B cell (primary cell): Measurements from ENCODE around the gene POU3F3. TPM values are rescaled to one million over a fixed set of nuclear protein-coding genes. Genes with fewer than 3 reads are reported as not detected.

Experiments
- ATAC-seq: fragments of 200-7000 bp; cut with Tn5 transposase; one replicate; pipeline ENCODE4 v1.10.0; 2021; ENCODE audit warnings: low read depth, mild to moderate bottlenecking, moderate number of reproducible peaks, moderate library complexity
- CTCF ChIA-PET: fragments of 350-600 bp; sonication (Branson Sonifier 250); formaldehyde crosslinking; loops from one replicate; lab custom pipeline; 2021; ENCODE audit warnings: antibody characterized with exemption, inconsistent platforms; lab: Charles Lee
- POLR2A ChIA-PET: fragments of 350-600 bp; sonication (Branson Sonifier 250); formaldehyde crosslinking; loops from one replicate; lab custom pipeline; 2021; ENCODE audit warnings: antibody characterized with exemption; lab: Charles Lee
- DNase-seq: peaks from one replicate; pipeline ENCODE4 v3.0.0; 2013
- H2AFZ ChIP-seq: 2 replicates; pipeline ENCODE4 v1.6.1; 2012; ENCODE audit warnings: mild to moderate bottlenecking, low read depth, low read length; ENCODE audit not compliant: insufficient read depth, poor library complexity, severe bottlenecking
- H3K27ac ChIP-seq, 2 donors: 1 replicate in 1 of 2; 2 replicates in 1 of 2; pipeline ENCODE4 v1.5.1; 2012 to 2013; ENCODE audit warnings: low read length in 2 of 2, mild to moderate bottlenecking in 2 of 2, moderate library complexity in 1 of 2
- H3K27me3 ChIP-seq, 4 experiments: fragments of 200-600 bp in 1 of 4; sonication (generic) in 1 of 4; replicated peaks in 1 of 4; 1 replicate in 2 of 4; 2 replicates in 2 of 4; pipeline versions ENCODE4 v1.6.1 to v1.7.0; 2013 to 2016; ENCODE audit warnings: low read length in 3 of 4, mild to moderate bottlenecking in 2 of 4, mixed read lengths in 1 of 4, moderate library complexity in 1 of 4; ENCODE audit not compliant: insufficient read depth in 4 of 4, control insufficient read depth in 3 of 4; ENCODE audit errors: control extremely low read depth in 1 of 4
- H3K36me3 ChIP-seq, 2 experiments: replicated peaks in 1 of 2; 1 replicate in 1 of 2; 2 replicates in 1 of 2; pipeline versions ENCODE4 v1.6.1 to v1.7.1; 2013; ENCODE audit warnings: low read length in 1 of 2; ENCODE audit not compliant: insufficient read depth in 2 of 2, control insufficient read depth in 1 of 2; ENCODE audit errors: control extremely low read depth in 1 of 2, extremely low read depth in 1 of 2
- H3K4me1 ChIP-seq, 2 donors: fragments of 200-600 bp in 1 of 2; sonication (generic) in 1 of 2; 1 replicate in 1 of 2; 2 replicates in 1 of 2; pipeline versions ENCODE4 v1.5.1 to v1.6.1; 2013 to 2017; ENCODE audit warnings: low read length in 2 of 2; ENCODE audit not compliant: control insufficient read depth in 2 of 2, insufficient read depth in 2 of 2
- H3K4me2 ChIP-seq: replicated peaks from 2 replicates; pipeline ENCODE3; 2012; ENCODE audit warnings: mild to moderate bottlenecking, low read depth, low read length; ENCODE audit not compliant: poor library complexity, severe bottlenecking
- H3K4me3 ChIP-seq, 5 experiments: fragments of 200-600 bp in 1 of 5; sonication (generic) in 1 of 5; 1 replicate in 3 of 5; 2 replicates in 2 of 5; pipeline versions ENCODE4 v1.5.1 to v1.7.0; 2011 to 2016; ENCODE audit warnings: low read length in 4 of 5, mild to moderate bottlenecking in 4 of 5, low read depth in 2 of 5, control low read depth in 1 of 5, moderate library complexity in 1 of 5; ENCODE audit not compliant: insufficient read depth in 1 of 5; ENCODE audit errors: control extremely low read depth in 1 of 5, extremely low read depth in 1 of 5
- H3K79me2 ChIP-seq: fragments of 200-600 bp; sonication (generic); one replicate; pipeline ENCODE4 v1.6.0; 2016; ENCODE audit warnings: low read length; ENCODE audit not compliant: control insufficient read depth, insufficient read depth
- H3K9ac ChIP-seq: fragments of 200-600 bp; sonication (generic); 2 replicates; pipeline ENCODE4 v1.6.1; 2017; ENCODE audit warnings: mild to moderate bottlenecking, low read length, moderate library complexity
- H3K9me3 ChIP-seq, 3 donors: one replicate each; pipeline versions ENCODE4 v1.6.1 to v1.7.1; 2013; ENCODE audit warnings: low read length in 2 of 3; ENCODE audit not compliant: control insufficient read depth in 2 of 3, insufficient read depth in 1 of 3; ENCODE audit errors: control extremely low read depth in 1 of 3
- H4K20me1 ChIP-seq: 2 replicates; pipeline ENCODE4 v1.6.0; 2012; ENCODE audit warnings: mild to moderate bottlenecking, low read length; ENCODE audit not compliant: insufficient read depth, control insufficient read depth, poor library complexity, severe bottlenecking
- H3K27ac Mint-ChIP-seq: one replicate; pipeline ENCODE4 v1.8.0; 2021; ENCODE audit warnings: mixed read lengths
- H3K27me3 Mint-ChIP-seq: one replicate; pipeline ENCODE4 v1.8.0; 2021; ENCODE audit warnings: mixed read lengths
- H3K4me1 Mint-ChIP-seq: one replicate; pipeline ENCODE4 v1.8.0; 2021; ENCODE audit warnings: mixed read lengths
- H3K4me3 Mint-ChIP-seq: one replicate; pipeline ENCODE4 v1.8.0; 2021; ENCODE audit warnings: mixed read lengths
- H3K9me3 Mint-ChIP-seq: one replicate; pipeline ENCODE4 v1.8.0; 2022; ENCODE audit warnings: mixed read lengths; ENCODE audit not compliant: insufficient read depth
- EZH2 ChIP-seq: IDR thresholded peaks from 2 replicates; pipeline ENCODE4 v1.6.1; 2012; ENCODE audit warnings: borderline replicate concordance, low read depth, mild to moderate bottlenecking, moderate library complexity, low read length; ENCODE audit not compliant: insufficient read depth, poor library complexity, severe bottlenecking
- WGBS: methylation state at CpG from one replicate; pipeline ENCODE4 v1.1.5; 2013; ENCODE audit warnings: missing lambda C conversion rate; ENCODE audit not compliant: insufficient coverage; 5-methylcytosine and 5-hydroxymethylcytosine counted together
- intact Hi-C: fragments of 100-400 bp; cut with micrococcal nuclease; formaldehyde crosslinking; loops from one replicate; pipeline ENCODE4 v1.10.0; 2022
- polyA plus RNA-seq: library from polyadenylated mRNA; depleted of rRNA; stranded (reverse); fragments of >200 nt; gene quantifications from 2 replicates; pipeline ENCODE4 v1.2.3, GENCODE V29; 2012
- total RNA-seq, 2 donors: library from RNA; stranded (reverse); fragments of 120-200 nt in 1 of 2; gene quantifications; 1 replicate in 1 of 2; 2 replicates in 1 of 2; pipeline versions ENCODE4 v1.2.3 to v1.2.4, GENCODE V29; 2013 to 2022
- TF ChIP-seq, protein P1 (sequence below): fragments of 200-600 bp; IDR thresholded peaks from one replicate; pipeline ENCODE4 v1.8.0; 2022; ENCODE audit warnings: antibody characterized with exemption, mild to moderate bottlenecking

The POU3F3 gene
- total and polyA plus RNA-seq, 2 donors (not counting 1 experiment from before 2014, with no cell fraction given) = 0.03 to 0.12 TPM

DNA sequence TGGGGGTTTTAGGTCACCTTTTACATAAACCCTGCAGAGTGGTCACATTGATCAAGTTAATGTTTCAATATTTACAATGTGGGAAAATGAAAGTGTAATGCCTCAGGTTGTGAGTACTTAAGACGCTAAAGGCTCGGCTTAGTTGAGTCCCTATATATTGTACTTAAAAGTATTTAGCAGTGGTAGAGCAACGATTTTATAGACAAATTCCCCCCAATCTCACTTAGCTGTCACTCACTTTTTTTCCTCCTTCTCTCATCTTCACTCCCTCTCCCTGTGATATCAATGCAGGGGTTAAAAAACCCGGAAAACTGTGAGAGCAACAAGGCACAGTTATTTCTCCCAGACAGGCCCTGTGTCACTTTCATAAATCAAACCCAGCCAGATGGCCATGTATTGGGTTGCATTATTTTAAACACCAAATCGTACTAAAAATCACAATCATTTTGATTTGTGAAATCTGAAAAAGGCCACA lies 5.4 kb downstream of the POU3F3 start:
- Mint-ChIP-seq H3K4me1 (peaks cover 29% of the 10 kb centered on the region), H3K9me3 (peaks cover 2% of the 10 kb centered on the region), H3K27ac (peak overlapping the region; percentile 70), H3K27me3 (peaks cover 69% of the 10 kb centered on the region), H3K4me3 (no peak overlapping the region)
- no peak for TF ChIP-seq EZH2
- TF ChIP-seq, protein P1, sequence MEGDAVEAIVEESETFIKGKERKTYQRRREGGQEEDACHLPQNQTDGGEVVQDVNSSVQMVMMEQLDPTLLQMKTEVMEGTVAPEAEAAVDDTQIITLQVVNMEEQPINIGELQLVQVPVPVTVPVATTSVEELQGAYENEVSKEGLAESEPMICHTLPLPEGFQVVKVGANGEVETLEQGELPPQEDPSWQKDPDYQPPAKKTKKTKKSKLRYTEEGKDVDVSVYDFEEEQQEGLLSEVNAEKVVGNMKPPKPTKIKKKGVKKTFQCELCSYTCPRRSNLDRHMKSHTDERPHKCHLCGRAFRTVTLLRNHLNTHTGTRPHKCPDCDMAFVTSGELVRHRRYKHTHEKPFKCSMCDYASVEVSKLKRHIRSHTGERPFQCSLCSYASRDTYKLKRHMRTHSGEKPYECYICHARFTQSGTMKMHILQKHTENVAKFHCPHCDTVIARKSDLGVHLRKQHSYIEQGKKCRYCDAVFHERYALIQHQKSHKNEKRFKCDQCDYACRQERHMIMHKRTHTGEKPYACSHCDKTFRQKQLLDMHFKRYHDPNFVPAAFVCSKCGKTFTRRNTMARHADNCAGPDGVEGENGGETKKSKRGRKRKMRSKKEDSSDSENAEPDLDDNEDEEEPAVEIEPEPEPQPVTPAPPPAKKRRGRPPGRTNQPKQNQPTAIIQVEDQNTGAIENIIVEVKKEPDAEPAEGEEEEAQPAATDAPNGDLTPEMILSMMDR = no peak
- H3K27me3 ChIP-seq = peaks cover 5 to 82% (median 77%) of the 10 kb centered on the region in 4 experiments
- ChIA-PET POLR2A (no interaction called here), CTCF (interaction anchor here (2.3 kb wide), 1 partner anchor 10 kb away, joined by 13 read pairs; no protein-coding TSS in a partner anchor)
- H3K27ac ChIP-seq = no peak overlapping the region
- WGBS = no CpG with 5 or more reads among the region's 5 CpGs
- H3K4me1 ChIP-seq = peaks cover 39 to 57% of the 10 kb centered on the region in 2 donors
- no peak for ATAC-seq
- H3K4me3 ChIP-seq = no peak overlapping the region
- no peak overlapping the region for H2AFZ ChIP-seq
- H3K9ac ChIP-seq = no peak overlapping the region
- H3K36me3 ChIP-seq = no peaks in the 10 kb centered on the region
- no peaks in the 10 kb centered on the region for H3K79me2 ChIP-seq
- DNase-seq = peak; percentile 30
- no peaks in the 10 kb centered on the region for H4K20me1 ChIP-seq
- intact Hi-C loops = no loop called here
- no peak overlapping the region for H3K4me2 ChIP-seq
- peaks cover 15 to 47% (median 28%) of the 10 kb centered on the region in 3 donors for H3K9me3 ChIP-seq

DNA sequence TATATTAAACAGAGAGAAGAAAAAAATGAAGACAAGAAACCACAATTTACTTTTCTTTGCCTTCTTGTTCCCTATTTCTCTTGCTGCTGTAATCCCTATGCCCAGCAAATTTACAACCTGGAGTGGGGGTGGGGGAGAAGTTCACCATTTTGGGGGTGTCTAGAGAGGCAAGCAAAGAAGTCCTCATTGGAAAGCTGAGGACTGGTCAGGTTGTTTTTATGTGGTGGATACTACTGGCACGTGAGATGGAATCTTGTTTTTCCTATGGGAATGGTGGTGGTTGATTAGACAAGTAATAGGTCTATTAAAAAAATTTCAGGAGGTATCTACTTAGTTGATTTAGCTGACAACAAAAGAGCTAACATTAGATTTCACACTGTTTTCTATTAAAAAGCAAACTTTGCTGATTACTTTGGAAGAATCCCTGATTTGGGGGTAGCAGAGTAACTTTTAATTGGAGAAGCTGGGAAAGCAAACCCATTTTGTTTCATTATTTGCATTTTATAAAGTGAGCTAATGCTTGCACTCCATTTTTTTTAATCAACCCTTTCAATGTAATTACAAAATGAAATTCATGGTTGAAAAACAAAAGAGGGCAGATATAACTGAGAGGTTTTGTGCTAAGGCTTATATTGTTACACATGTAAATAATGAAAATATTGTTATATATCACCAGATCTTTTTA lies 6.0 kb downstream of the POU3F3 start:
- H3K9me3 Mint-ChIP-seq = peaks cover 2% of the 10 kb centered on the region
- Histone ChIP-seq H3K4me1 (peaks cover 33 to 52% of the 10 kb centered on the region in 2 donors), H3K9me3 (peaks cover 15 to 41% (median 24%) of the 10 kb centered on the region in 3 donors), H3K27me3 (peaks cover 5 to 82% (median 77%) of the 10 kb centered on the region in 4 experiments), H4K20me1 (no peaks in the 10 kb centered on the region), H3K27ac (no peak overlapping the region), H3K9ac (no peak overlapping the region), H3K4me2 (no peak overlapping the region), H3K36me3 (no peaks in the 10 kb centered on the region), H2AFZ (no peak overlapping the region), H3K4me3 (no peak overlapping the region), H3K79me2 (no peaks in the 10 kb centered on the region)
- peaks cover 69% of the 10 kb centered on the region for H3K27me3 Mint-ChIP-seq
- WGBS = 0% methylated on average over 1 of the region's 1 CpG
- H3K4me3 Mint-ChIP-seq = no peak overlapping the region
- H3K27ac Mint-ChIP-seq = no peak overlapping the region
- CTCF ChIA-PET = interaction anchor here (0.6 to 2.3 kb wide), 3 partner anchors 10 to 117 kb away, joined by 3 to 13 read pairs (median 3); no protein-coding TSS in a partner anchor
- H3K4me1 Mint-ChIP-seq = peaks cover 24% of the 10 kb centered on the region
- TF ChIP-seq EZH2 = no peak
- TF ChIP-seq, protein P1 = no peak
- intact Hi-C loops = no loop called here
- POLR2A ChIA-PET = no interaction called here
- no peak for ATAC-seq
- DNase-seq = no peak
